H4 (cell line): ENCODE data around the gene MRAP. TPM values are rescaled to one million over a fixed set of nuclear protein-coding genes. Genes with fewer than 3 reads are reported as not detected.
"Not testable (repeated sequence)": the region's sequence is repeated elsewhere in the genome, so short reads cannot be mapped to it uniquely, and the experiment has no call there.

Experiments used
- DNase-seq: peaks from one replicate; pipeline ENCODE4 v3.0.0-alpha.2; 2015; ENCODE audit warnings: low spot score
- total RNA-seq: library from RNA; depleted of rRNA; stranded (reverse); fragments of >200 nt; shearing (Covaris generic); gene quantifications from 2 replicates; pipeline ENCODE4 v1.2.3, GENCODE V29; 2014; rRNA removed

The MRAP gene
- not detected in 2 replicates for total RNA-seq

- no peak for DNase-seq
These were observed at the start of gene MRAP for GRCh38 chr21:32298658-32299081. Gene MRAP (plus strand): TSS chr21:32298855. CDS start chr21:32298972, 117 bp downstream.

- DNase-seq: no peak
These were observed 49.0 kb upstream of the MRAP start for GRCh38 chr21:32249511-32250280.

- no peak for DNase-seq
These were observed 46.5 kb upstream of the MRAP start for GRCh38 chr21:32252136-32252535.

GRCh38 chr21:32253215-32253641, 45.4 kb upstream of the MRAP start:
- DNase-seq: no peak

GRCh38 chr21:32256251-32256650, 42.4 kb upstream of the MRAP start:
- no peak for DNase-seq

- DNase-seq: peak; percentile 89
These were observed 41.6 kb upstream of the MRAP start for GRCh38 chr21:32256873-32257620.

- peak; percentile 88 for DNase-seq
These were observed 40.5 kb upstream of the MRAP start for GRCh38 chr21:32257962-32258785.

GRCh38 chr21:32258786-32259048, 39.9 kb upstream of the MRAP start:
- DNase-seq: not testable (repeated sequence)

GRCh38 chr21:32260130-32260529, 38.5 kb upstream of the MRAP start:
- no peak for DNase-seq

GRCh38 chr21:32261929-32262328, 36.7 kb upstream of the MRAP start:
- DNase-seq: no peak

- not testable (repeated sequence) for DNase-seq
These were observed 33.3 kb upstream of the MRAP start for GRCh38 chr21:32265321-32265720.

GRCh38 chr21:32270748-32271147, 27.9 kb upstream of the MRAP start:
- DNase-seq: no peak

- DNase-seq: no peak
These were observed 22.0 kb upstream of the MRAP start for GRCh38 chr21:32276671-32277070.

- DNase-seq: no peak
These were observed 20.6 kb upstream of the MRAP start for GRCh38 chr21:32278103-32278502.

GRCh38 chr21:32278518-32279376, 19.9 kb upstream of the MRAP start, which contains the start of gene MIS18A:
Gene MIS18A (minus strand): TSS chr21:32279049. CDS start chr21:32279014, 35 bp downstream.
- peak; percentile 89 for DNase-seq

- DNase-seq: no peak
These were observed 19.3 kb upstream of the MRAP start for GRCh38 chr21:32279377-32279680.

GRCh38 chr21:32281531-32281930, 17.1 kb upstream of the MRAP start:
- DNase-seq: no peak

- no peak for DNase-seq
These were observed 15.7 kb upstream of the MRAP start for GRCh38 chr21:32282992-32283391.

- no peak for DNase-seq
These were observed 13.2 kb upstream of the MRAP start for GRCh38 chr21:32285476-32285875.

- DNase-seq: no peak
These were observed 1.2 kb upstream of the MRAP start for GRCh38 chr21:32297449-32297848.

- DNase-seq: no peak
These were observed 501 bp upstream of the MRAP start for GRCh38 chr21:32298148-32298559.
